ENCODE data around the gene CALCR. TPM values are rescaled to one million over a fixed set of nuclear protein-coding genes. Genes with fewer than 3 reads are reported as not detected.

The CALCR gene
- total RNA-seq, 2 experiments from 2014 or later = not detected

GRCh38 chr7:93578762-93579161 is 4.2 kb upstream of the CALCR start:
- H3K27ac Mint-ChIP-seq = no peak overlapping the region
- H3K27me3 Mint-ChIP-seq = peaks cover 29% of the 10 kb centered on the region
- H3K9me3 Mint-ChIP-seq = peaks cover 3% of the 10 kb centered on the region
- H3K4me1 Mint-ChIP-seq = peaks cover 2% of the 10 kb centered on the region
- POLR2A ChIA-PET = no interaction called here
- ATAC-seq (ENCODE audit: low read depth) (no peak), DNase-seq (no peak)
- no peak overlapping the region for H3K4me3 Mint-ChIP-seq
- no peaks in the 10 kb centered on the region for H3K36me3 Mint-ChIP-seq

- POLR2A ChIA-PET = no interaction called here
- ATAC-seq (ENCODE audit: low read depth) (no peak), DNase-seq (no peak)
- Mint-ChIP-seq H3K4me3 (no peak overlapping the region), H3K36me3 (no peaks in the 10 kb centered on the region), H3K4me1 (peaks cover 2% of the 10 kb centered on the region), H3K9me3 (no peaks in the 10 kb centered on the region), H3K27me3 (peaks cover 44% of the 10 kb centered on the region), H3K27ac (no peak overlapping the region)
Measured at GRCh38 chr7:93575555-93576399, 1.3 kb upstream of the CALCR start.

- POLR2A ChIA-PET = no interaction called here
- DNase-seq = no peak
- peaks cover 2% of the 10 kb centered on the region for H3K4me1 Mint-ChIP-seq
- no peak overlapping the region for H3K27ac Mint-ChIP-seq
- H3K36me3 Mint-ChIP-seq = no peaks in the 10 kb centered on the region
- no peaks in the 10 kb centered on the region for H3K9me3 Mint-ChIP-seq
- no peak overlapping the region for H3K4me3 Mint-ChIP-seq
- H3K27me3 Mint-ChIP-seq = peaks cover 44% of the 10 kb centered on the region
- no peak for ATAC-seq (ENCODE audit: low read depth)
Measured at GRCh38 chr7:93574269-93574645, 267 bp downstream of the CALCR start.

GRCh38 chr7:93569189-93569588 is 5.3 kb downstream of the CALCR start:
- POLR2A ChIA-PET = no interaction called here
- no peaks in the 10 kb centered on the region for H3K36me3 Mint-ChIP-seq

GRCh38 chr7:93566876-93567275 is 7.6 kb downstream of the CALCR start:
- Mint-ChIP-seq H3K9me3 (no peaks in the 10 kb centered on the region), H3K4me3 (no peak overlapping the region), H3K36me3 (no peaks in the 10 kb centered on the region), H3K27me3 (peaks cover 14% of the 10 kb centered on the region), H3K4me1 (no peaks in the 10 kb centered on the region), H3K27ac (no peak overlapping the region)
- ATAC-seq (ENCODE audit: low read depth) (no peak), DNase-seq (no peak)
- POLR2A ChIA-PET = no interaction called here

More at GRCh38 chr7:93569189-93569588, 5.3 kb downstream of the CALCR start:
- Mint-ChIP-seq H3K27ac (no peak overlapping the region), H3K4me3 (no peak overlapping the region), H3K27me3 (peaks cover 26% of the 10 kb centered on the region), H3K4me1 (no peaks in the 10 kb centered on the region), H3K9me3 (no peaks in the 10 kb centered on the region)
- ATAC-seq (ENCODE audit: low read depth) (no peak), DNase-seq (no peak)

GRCh38 chr7:93563584-93563983 is 10.9 kb downstream of the CALCR start:
- no peak overlapping the region for H3K4me3 Mint-ChIP-seq
- no peak for ATAC-seq (ENCODE audit: low read depth)
- H3K27ac Mint-ChIP-seq = no peak overlapping the region
- H3K27me3 Mint-ChIP-seq = peaks cover 14% of the 10 kb centered on the region
- no peaks in the 10 kb centered on the region for H3K36me3 Mint-ChIP-seq
- no peaks in the 10 kb centered on the region for H3K9me3 Mint-ChIP-seq
- POLR2A ChIA-PET = no interaction called here
- no peak for DNase-seq
- H3K4me1 Mint-ChIP-seq = no peaks in the 10 kb centered on the region

GRCh38 chr7:93562936-93563335 is 11.6 kb downstream of the CALCR start:
- POLR2A ChIA-PET = interaction anchor here (0.6 kb wide), 1 partner anchor 10 kb away, joined by 3 read pairs; no protein-coding TSS in a partner anchor
- no peaks in the 10 kb centered on the region for H3K36me3 Mint-ChIP-seq
- ATAC-seq (ENCODE audit: low read depth) = no peak
- H3K27me3 Mint-ChIP-seq = peaks cover 12% of the 10 kb centered on the region
- no peak overlapping the region for H3K27ac Mint-ChIP-seq
- no peaks in the 10 kb centered on the region for H3K4me1 Mint-ChIP-seq
- DNase-seq = no peak
- no peaks in the 10 kb centered on the region for H3K9me3 Mint-ChIP-seq
- H3K4me3 Mint-ChIP-seq = no peak overlapping the region

- H3K36me3 Mint-ChIP-seq = no peaks in the 10 kb centered on the region
- no peak overlapping the region for H3K4me3 Mint-ChIP-seq
- H3K27ac Mint-ChIP-seq = no peak overlapping the region
- no peaks in the 10 kb centered on the region for H3K4me1 Mint-ChIP-seq
- H3K27me3 Mint-ChIP-seq = peaks cover 12% of the 10 kb centered on the region
- DNase-seq (no peak), ATAC-seq (ENCODE audit: low read depth) (no peak)
- H3K9me3 Mint-ChIP-seq = no peaks in the 10 kb centered on the region
- POLR2A ChIA-PET = no interaction called here
Measured at GRCh38 chr7:93562106-93562505, 12.4 kb downstream of the CALCR start.

GRCh38 chr7:93559639-93560491 is 14.7 kb downstream of the CALCR start:
- Mint-ChIP-seq H3K4me3 (no peak overlapping the region), H3K36me3 (no peaks in the 10 kb centered on the region), H3K27me3 (peaks cover 15% of the 10 kb centered on the region), H3K4me1 (no peaks in the 10 kb centered on the region), H3K27ac (no peak overlapping the region), H3K9me3 (no peaks in the 10 kb centered on the region)
- DNase-seq = no peak
- no peak for ATAC-seq (ENCODE audit: low read depth)
- POLR2A ChIA-PET = no interaction called here

- DNase-seq (no peak), ATAC-seq (ENCODE audit: low read depth) (no peak)
- H3K36me3 Mint-ChIP-seq = no peaks in the 10 kb centered on the region
- POLR2A ChIA-PET = no interaction called here
- H3K27me3 Mint-ChIP-seq = peaks cover 13% of the 10 kb centered on the region
- H3K4me1 Mint-ChIP-seq = no peaks in the 10 kb centered on the region
- H3K27ac Mint-ChIP-seq = no peak overlapping the region
- no peak overlapping the region for H3K4me3 Mint-ChIP-seq
- H3K9me3 Mint-ChIP-seq = no peaks in the 10 kb centered on the region
Measured at GRCh38 chr7:93558705-93559614, 15.6 kb downstream of the CALCR start.

- no peak overlapping the region for H3K4me3 Mint-ChIP-seq
- no peak for ATAC-seq (ENCODE audit: low read depth)
Measured at GRCh38 chr7:93551931-93552330, 22.6 kb downstream of the CALCR start.

GRCh38 chr7:93551063-93551895 is 23.2 kb downstream of the CALCR start:
- Mint-ChIP-seq H3K9me3 (no peaks in the 10 kb centered on the region), H3K4me1 (no peaks in the 10 kb centered on the region), H3K4me3 (no peak overlapping the region), H3K36me3 (no peaks in the 10 kb centered on the region), H3K27me3 (peaks cover 12% of the 10 kb centered on the region), H3K27ac (no peak overlapping the region)
- POLR2A ChIA-PET = no interaction called here
- DNase-seq (no peak), ATAC-seq (ENCODE audit: low read depth) (no peak)

More at GRCh38 chr7:93551931-93552330, 22.6 kb downstream of the CALCR start:
- Mint-ChIP-seq H3K36me3 (no peaks in the 10 kb centered on the region), H3K4me1 (no peaks in the 10 kb centered on the region), H3K9me3 (no peaks in the 10 kb centered on the region), H3K27ac (no peak overlapping the region), H3K27me3 (peaks cover 12% of the 10 kb centered on the region)
- no peak for DNase-seq
- POLR2A ChIA-PET = no interaction called here
